Epithelial cell of proximal tubule (primary cell): ENCODE data around the gene TBX10. TPM values are rescaled to one million over a fixed set of nuclear protein-coding genes. Genes with fewer than 3 reads are reported as not detected.

Experiments
- DNase-seq: peaks from one replicate; pipeline ENCODE4 v3.0.0-alpha.2; 2011; ENCODE audit warnings: low read depth
- H3K4me3 ChIP-seq: 2 replicates; pipeline ENCODE4 v1.5.1; 2011; ENCODE audit warnings: low read depth, mild to moderate bottlenecking, low read length
- CTCF ChIP-seq: conservative IDR thresholded peaks from 2 replicates; pipeline ENCODE4 v1.5.1; 2012; ENCODE audit warnings: low read depth, mild to moderate bottlenecking, low read length
- total RNA-seq: library from RNA; depleted of rRNA; stranded (reverse); fragments of >200 nt; gene quantifications from 2 replicates; pipeline ENCODE4 v1.2.3, GENCODE V29; 2015

Gene TBX10
- total RNA-seq, 1 donor from 2014 or later = not detected

- DNase-seq = no peak
- TF ChIP-seq CTCF = no peak
- H3K4me3 ChIP-seq = no peak overlapping the region
Measured at GRCh38 chr11:67617243-67617953, 22.2 kb downstream of the TBX10 start.

- no peak overlapping the region for H3K4me3 ChIP-seq
- no peak for DNase-seq
- no peak for TF ChIP-seq CTCF
Measured at GRCh38 chr11:67616431-67617242, 22.9 kb downstream of the TBX10 start.

GRCh38 chr11:67615728-67616430 lies 23.7 kb downstream of the TBX10 start:
- TF ChIP-seq CTCF = no peak
- DNase-seq = no peak
- no peak overlapping the region for H3K4me3 ChIP-seq

GRCh38 chr11:67614730-67615714 lies 24.5 kb downstream of the TBX10 start:
- TF ChIP-seq CTCF = peak; percentile 66
- H3K4me3 ChIP-seq = no peak overlapping the region
- DNase-seq = no peak

- DNase-seq = no peak
- H3K4me3 ChIP-seq = peak overlapping the region; percentile 42
- peak; percentile 68 for TF ChIP-seq CTCF
Measured at GRCh38 chr11:67613960-67614715, 25.4 kb downstream of the TBX10 start.
